Calu3 (cell line): ENCODE data around the gene AMFR. TPM values are rescaled to one million over a fixed set of nuclear protein-coding genes. Genes with fewer than 3 reads are reported as not detected.

ENCODE experiments used
- BruUV-seq: library from RNA; stranded (reverse); fragments of 400-500 nt; replicated peaks from 2 replicates; lab custom pipeline; 2021; lab: Mats Ljungman, UMichigan
- CTCF ChIA-PET: fragments of 300-600 bp; sonication (Branson Sonifier 250); formaldehyde crosslinking; loops from one replicate; lab custom pipeline; 2022; ENCODE audit warnings: antibody characterized with exemption; lab: Charles Lee
- DNase-seq: peaks from one replicate; pipeline ENCODE4 v3.0.0; 2022
- H3K27ac Mint-ChIP-seq: one replicate; pipeline ENCODE4 v1.8.0; 2022; ENCODE audit warnings: mixed read lengths; ENCODE audit not compliant: unreplicated experiment
- H3K27me3 Mint-ChIP-seq: one replicate; pipeline ENCODE4 v1.8.0; 2022; ENCODE audit warnings: mixed read lengths; ENCODE audit not compliant: unreplicated experiment
- H3K36me3 Mint-ChIP-seq: one replicate; pipeline ENCODE4 v1.8.0; 2022; ENCODE audit warnings: mild to moderate bottlenecking, moderate library complexity, mixed read lengths; ENCODE audit not compliant: insufficient read depth, unreplicated experiment
- H3K4me1 Mint-ChIP-seq: one replicate; pipeline ENCODE4 v1.8.0; 2022; ENCODE audit warnings: mild to moderate bottlenecking, low read depth, mixed read lengths; ENCODE audit not compliant: unreplicated experiment
- H3K4me3 Mint-ChIP-seq: one replicate; pipeline ENCODE4 v1.8.0; 2022; ENCODE audit warnings: mild to moderate bottlenecking, low read depth, moderate library complexity, mixed read lengths; ENCODE audit not compliant: unreplicated experiment
- H3K9me3 Mint-ChIP-seq: one replicate; pipeline ENCODE4 v1.8.0; 2022; ENCODE audit warnings: low read depth, mixed read lengths; ENCODE audit not compliant: unreplicated experiment
- CTCF ChIP-seq: fragments of 200-600 bp; IDR thresholded peaks from one replicate; pipeline ENCODE4 v1.8.0; 2022; ENCODE audit warnings: antibody characterized with exemption; ENCODE audit not compliant: unreplicated experiment
- intact Hi-C: fragments of 100-400 bp; cut with micrococcal nuclease; formaldehyde crosslinking; loops from one replicate; pipeline ENCODE4 v1.10.0; 2022; ENCODE audit not compliant: unreplicated experiment
- total RNA-seq: library from RNA; stranded (reverse); gene quantifications from 2 replicates; pipeline ENCODE4 v1.2.3, GENCODE V29; 2022

AMFR gene
- total RNA-seq, 1 experiment from 2014 or later: 116 TPM

- intact Hi-C loops: no loop called here
- Mint-ChIP-seq H3K4me3 (no peak overlapping the region), H3K36me3 (peaks cover 24% of the 10 kb centered on the region), H3K4me1 (no peaks in the 10 kb centered on the region), H3K9me3 (no peaks in the 10 kb centered on the region), H3K27me3 (no peaks in the 10 kb centered on the region), H3K27ac (no peak overlapping the region)
- no peak for TF ChIP-seq CTCF
- no peak for DNase-seq
- no TSS peak for BruUV-seq
- CTCF ChIA-PET: no interaction called here
Measured at GRCh38 chr16:56363181-56363716, 62.1 kb downstream of the AMFR start.

GRCh38 chr16:56362706-56363105, 62.6 kb downstream of the AMFR start:
- no TSS peak for BruUV-seq
- CTCF ChIA-PET: no interaction called here
- Mint-ChIP-seq H3K9me3 (no peaks in the 10 kb centered on the region), H3K4me3 (no peak overlapping the region), H3K36me3 (peaks cover 27% of the 10 kb centered on the region), H3K27ac (no peak overlapping the region), H3K4me1 (no peaks in the 10 kb centered on the region), H3K27me3 (no peaks in the 10 kb centered on the region)
- intact Hi-C loops: no loop called here
- no peak for TF ChIP-seq CTCF
- DNase-seq: no peak

GRCh38 chr16:56362057-56362655, 63.2 kb downstream of the AMFR start:
- TF ChIP-seq CTCF: no peak
- Mint-ChIP-seq H3K27ac (no peak overlapping the region), H3K9me3 (no peaks in the 10 kb centered on the region), H3K36me3 (peaks cover 28% of the 10 kb centered on the region), H3K4me1 (no peaks in the 10 kb centered on the region), H3K27me3 (no peaks in the 10 kb centered on the region), H3K4me3 (no peak overlapping the region)
- no TSS peak for BruUV-seq
- CTCF ChIA-PET: interaction anchor here (0.7 kb wide), 1 partner anchor 410 kb away, joined by 9 read pairs; no protein-coding TSS in a partner anchor
- DNase-seq: no peak
- intact Hi-C loops: no loop called here

- Mint-ChIP-seq H3K27me3 (no peaks in the 10 kb centered on the region), H3K4me3 (no peak overlapping the region), H3K36me3 (peaks cover 32% of the 10 kb centered on the region), H3K27ac (no peak overlapping the region), H3K9me3 (no peaks in the 10 kb centered on the region), H3K4me1 (peaks cover 11% of the 10 kb centered on the region)
- intact Hi-C loops: no loop called here
- TF ChIP-seq CTCF: no peak
- DNase-seq: no peak
- CTCF ChIA-PET: no interaction called here
- BruUV-seq: no TSS peak
Measured at GRCh38 chr16:56360117-56361008, 65.0 kb downstream of the AMFR start.
